Germinal center (tissue), 1 donor: ENCODE measurements around the gene SMC5.
"Not testable (repeated sequence)": the region's sequence is repeated elsewhere in the genome, so short reads cannot be mapped to it uniquely, and the experiment has no call there.

Source experiments
- DNase-seq: peaks from one replicate; pipeline ENCODE4 v3.0.0; 2012; ENCODE audit warnings: mixed read lengths, low spot score

Gene SMC5

DNA sequence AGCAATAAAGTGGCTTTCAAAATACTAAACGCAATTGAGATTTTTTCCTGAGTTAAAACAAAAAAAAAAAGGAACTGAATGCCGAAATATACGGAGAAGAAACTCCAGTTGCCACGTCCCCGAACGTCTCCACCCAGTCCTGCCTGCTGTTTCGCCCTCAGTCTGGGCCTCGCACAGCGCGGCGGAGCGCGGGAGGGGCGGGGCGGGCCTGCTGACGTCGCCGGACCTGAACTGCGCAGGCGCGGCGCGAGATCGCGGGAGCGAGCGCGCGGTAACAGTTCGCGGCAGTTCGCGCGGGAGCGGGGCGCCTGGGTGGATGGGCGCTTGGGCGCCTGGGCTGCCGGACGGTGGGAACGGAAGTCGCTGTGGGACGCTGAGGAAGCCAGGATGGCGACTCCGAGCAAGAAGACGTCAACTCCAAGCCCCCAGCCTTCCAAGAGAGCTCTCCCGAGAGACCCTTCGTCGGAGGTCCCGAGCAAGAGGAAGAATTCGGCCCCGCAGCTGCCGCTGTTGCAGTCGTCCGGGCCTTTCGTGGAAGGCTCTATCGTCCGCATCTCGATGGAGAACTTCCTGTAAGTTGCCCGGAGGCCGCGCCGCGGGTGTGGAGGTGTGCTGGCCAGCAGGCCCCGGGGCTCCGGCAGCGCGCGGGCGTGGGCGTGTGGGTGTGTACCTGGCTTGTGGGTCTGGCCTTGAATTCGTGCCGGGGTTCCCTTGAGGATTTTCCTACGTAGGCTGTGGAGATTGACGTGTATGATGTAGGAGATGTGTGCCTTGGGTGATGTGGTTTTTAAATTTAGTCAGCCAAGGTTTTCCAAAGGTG, at the start of gene SMC5:
SMC5 (plus strand) TSS at position 287 of the 820 bp plus-strand sequence; CDS start at position 388, 101 bp downstream.
- DNase-seq, result peak; percentile 91

DNA sequence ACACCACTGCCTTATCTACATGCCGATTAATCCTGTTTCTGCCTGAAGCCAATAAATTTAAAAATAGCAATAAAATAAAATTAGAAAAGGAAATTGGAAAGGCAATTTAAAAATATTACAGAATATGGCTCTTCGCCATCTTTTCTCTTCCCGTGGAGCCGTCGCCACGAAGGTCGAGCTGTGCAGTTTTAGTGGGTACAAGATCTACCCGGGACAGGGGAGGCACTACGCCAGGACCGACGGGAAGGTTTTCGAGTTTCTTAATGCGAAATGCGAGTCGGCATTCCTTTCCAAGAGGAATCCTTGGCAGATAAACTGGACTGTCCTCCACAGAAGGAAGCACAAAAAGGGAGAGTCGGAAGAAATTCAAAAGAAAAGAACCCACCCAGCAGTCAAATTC, 41.7 kb upstream of the SMC5 start:
- no peak for DNase-seq

DNA sequence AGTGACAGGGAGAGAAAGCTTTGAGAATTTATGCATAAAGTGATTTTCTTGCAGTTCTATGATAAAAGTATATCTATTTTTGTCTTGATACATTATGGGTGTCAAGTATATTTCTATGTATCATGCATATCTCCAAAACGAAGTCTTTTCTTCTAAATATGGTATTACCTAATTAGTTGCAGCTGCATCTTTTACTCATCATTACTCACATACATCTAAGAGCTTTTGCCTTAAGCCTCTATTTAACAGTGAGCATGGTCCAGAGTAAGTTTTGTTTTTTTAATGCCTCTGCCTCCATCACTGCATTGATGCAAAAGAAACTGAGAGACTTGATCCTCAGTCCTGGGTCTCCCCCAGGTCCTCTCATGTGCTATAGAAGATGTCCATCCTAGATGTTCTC, 40.0 kb upstream of the SMC5 start:
- DNase-seq, result no peak

DNA sequence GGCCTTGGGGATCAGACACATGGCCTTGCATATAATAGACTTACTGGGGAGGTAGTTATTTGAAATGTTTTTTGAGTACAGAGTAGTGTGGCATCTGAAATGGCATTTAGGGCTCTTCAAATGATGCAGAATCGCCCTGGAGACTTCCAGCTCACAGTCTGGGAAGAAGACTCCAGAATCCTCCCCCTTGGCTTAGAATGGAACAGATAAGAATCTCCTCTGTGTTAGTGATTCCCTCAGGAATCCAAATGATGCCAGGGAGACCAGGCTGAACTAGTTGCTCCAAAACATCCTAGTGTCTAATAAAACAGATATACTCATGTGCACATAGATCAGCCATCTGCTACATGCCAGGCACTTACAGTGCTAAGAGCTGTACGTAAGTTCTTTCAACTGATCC, 38.6 kb upstream of the SMC5 start:
- no peak for DNase-seq

DNA sequence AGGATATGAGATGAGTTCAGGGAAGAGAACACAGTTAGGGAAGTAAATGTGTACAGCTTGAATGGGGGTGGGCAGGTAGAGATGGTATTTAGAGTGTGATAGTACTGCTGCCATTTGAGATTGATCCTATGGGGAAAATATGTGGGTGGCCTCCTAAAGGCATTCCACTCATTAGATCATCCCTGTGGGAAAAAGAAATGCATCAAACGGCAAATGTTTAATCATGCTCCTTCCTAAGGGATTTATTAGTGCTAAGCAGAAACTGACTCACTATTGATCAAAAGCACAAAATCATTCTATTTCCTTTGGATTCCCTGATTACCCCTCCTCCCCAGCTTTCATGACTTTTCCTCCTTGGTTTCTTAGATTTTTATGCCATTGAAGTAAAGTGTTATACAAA, 36.4 kb upstream of the SMC5 start:
- no peak for DNase-seq

DNA sequence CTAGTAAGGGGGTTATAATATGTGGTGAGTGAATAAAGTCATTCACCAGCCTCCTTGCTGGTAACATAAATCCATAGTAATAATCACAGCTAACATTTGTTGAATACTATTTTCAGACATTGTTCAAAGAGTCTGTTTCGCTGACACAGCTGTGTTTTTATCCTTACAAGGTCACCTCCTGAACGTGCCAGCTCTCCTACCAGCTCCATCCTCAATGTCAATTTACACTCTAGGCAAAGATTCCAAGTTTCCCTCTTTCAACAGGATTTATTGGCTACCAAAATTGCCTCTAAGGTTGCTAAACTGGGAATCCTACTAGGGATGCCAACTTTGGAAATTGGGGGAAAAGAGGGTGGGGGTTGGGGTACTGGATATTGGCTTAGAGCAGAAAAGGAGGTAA, 30.7 kb upstream of the SMC5 start:
- no peak for DNase-seq

DNA sequence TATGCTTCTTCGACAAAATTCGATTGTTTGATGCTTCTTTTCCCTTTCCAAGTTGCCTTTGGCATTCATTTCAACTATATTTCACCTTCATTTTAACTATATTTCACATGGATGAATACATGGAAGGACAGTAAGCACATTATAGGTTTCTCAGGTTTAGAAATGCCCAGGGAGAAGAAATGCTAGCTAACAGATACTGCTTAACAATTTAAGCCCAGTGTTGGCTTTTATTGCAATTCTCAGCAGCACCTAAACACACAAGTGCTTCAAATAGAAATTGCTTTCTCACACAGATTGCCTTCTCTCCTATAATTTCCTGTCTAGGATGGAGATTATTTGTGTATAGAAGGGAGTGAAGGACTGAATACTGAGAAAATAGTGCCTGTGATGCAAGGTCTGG, 30.2 kb upstream of the SMC5 start:
- DNase-seq, result no peak

DNA sequence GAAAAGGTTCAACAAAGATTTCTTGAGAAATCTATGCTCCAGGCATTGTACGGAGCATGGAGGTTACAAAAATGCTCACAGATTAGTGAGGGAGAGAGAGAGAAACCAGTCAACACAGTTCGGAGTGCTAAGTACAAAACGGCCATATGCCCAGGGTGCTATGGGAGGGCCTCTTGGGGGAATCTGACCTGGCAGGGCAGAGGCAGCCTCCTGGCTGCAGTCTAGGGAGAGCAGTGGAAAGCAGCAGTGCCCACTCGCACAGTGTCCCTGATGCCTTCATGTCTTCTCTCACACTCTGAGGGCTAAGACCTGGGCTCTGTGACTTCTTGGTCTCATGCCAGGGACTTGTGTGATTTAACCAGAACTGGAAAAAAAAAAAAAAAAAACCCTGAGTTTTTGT, 29.8 kb upstream of the SMC5 start:
- no peak for DNase-seq

DNA sequence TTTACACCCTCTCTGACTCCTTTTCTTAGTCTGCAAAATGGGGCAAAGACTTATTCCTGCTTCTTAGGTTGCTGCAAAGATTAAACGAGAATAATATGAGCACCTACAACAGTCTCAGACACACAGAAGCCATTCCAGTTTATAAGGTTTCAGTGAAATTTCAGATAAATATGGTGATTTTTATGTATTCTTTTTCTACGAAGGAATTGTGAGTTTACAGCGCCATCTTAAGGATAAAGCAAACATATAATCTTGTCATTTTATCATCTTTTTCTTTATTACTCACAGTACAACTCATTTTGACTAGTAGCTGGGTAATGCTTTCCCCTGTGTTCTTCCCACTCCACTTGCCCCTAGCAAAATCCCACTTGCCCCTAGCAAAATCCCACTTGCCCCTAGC, 29.2 kb upstream of the SMC5 start:
- no peak for DNase-seq

DNA sequence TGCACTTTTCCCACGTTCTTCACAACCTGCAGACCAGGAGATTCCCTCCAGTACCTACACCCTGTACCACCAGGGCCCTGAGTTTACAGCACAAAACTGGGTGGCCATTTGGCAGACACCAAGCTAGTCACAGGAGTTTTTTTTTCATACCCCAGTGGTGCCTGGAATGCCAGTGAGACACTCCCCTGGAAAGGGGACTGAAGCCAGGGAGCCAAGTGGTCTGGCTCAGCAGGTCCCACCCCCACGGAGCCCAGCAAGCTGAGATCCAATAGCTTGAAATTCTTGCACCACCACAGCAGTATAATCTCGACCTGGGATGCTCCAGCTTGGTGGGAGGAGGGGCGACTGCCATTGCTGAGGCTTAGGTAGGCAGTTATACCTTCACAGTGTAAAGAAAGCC, 26.3 kb upstream of the SMC5 start:
- no peak for DNase-seq

DNA sequence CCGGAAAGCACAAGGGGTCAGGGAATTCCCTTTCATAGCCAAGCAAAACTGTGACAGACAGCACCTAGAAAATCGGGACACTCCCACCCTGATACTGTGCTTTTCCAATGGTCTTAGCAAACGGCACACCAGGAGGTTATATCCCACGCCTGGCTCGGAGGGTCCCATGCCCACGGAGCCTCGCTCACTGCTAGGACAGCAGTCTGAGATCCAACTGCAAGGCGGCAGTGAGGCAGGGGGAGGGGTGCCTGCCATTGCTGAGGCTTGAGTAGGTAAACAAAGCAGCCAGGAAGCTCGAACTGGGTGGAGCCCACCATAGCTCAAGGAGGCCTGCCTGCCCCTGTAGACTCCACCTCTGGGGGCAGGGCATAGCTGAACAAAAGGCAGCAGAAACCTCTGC, 24.6 kb upstream of the SMC5 start:
- not testable (repeated sequence) for DNase-seq

DNA sequence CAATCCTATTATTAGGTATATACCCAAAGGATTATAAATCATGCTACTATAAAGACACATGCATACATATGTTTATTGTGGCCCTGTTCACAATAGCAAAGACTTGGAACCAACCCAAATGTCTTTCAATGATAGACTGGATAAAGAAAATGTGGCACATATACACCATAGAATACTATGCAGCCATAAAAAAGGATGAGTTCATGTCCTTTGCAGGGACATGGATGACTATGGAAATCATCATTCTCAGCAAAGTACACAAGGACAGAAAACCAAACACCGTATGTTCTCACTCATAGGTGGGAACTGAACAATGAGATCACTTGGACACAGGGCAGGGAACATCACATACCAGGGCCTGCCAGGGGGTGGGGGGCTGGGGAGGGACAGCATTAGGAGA, 12.8 kb upstream of the SMC5 start:
- not testable (repeated sequence) for DNase-seq

DNA sequence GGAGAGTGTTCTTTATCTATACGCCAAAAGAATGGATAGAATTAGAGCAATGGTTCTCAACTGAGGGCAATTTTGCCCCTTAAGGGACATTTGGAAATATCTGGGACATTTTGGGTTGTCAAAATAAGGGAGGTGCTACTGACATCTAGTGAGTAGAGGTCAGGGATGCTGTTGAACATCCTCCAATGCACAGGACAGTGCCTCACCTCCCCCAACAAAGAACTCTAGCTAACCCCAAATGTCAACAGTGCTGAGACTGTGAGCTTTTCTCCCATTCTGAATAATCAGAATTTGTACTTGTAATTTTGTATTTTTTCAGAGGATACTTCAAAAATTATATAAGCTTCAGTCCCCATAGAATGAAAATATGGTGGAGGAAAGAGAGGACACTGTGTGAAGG, 8.6 kb upstream of the SMC5 start:
- DNase-seq, result no peak

DNA sequence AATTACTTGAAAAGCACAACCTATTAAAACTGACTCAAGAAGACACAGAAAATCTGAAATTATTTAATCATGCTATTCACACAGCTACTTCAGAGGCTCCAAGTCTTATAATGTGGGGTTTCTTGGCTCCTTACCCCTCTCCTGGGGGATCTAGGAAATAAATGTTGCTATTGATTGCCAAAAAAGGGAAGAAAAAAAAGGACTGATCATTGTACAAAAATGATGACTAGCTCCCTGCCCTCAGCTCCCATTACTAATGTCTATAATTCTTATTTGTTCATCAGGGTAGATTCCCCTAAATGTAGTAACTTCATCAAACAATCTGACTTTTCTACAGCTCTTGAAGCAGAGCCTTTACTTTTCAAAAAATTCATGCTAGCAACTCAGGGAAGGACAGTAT, 3.3 kb upstream of the SMC5 start:
- DNase-seq, result no peak

DNA sequence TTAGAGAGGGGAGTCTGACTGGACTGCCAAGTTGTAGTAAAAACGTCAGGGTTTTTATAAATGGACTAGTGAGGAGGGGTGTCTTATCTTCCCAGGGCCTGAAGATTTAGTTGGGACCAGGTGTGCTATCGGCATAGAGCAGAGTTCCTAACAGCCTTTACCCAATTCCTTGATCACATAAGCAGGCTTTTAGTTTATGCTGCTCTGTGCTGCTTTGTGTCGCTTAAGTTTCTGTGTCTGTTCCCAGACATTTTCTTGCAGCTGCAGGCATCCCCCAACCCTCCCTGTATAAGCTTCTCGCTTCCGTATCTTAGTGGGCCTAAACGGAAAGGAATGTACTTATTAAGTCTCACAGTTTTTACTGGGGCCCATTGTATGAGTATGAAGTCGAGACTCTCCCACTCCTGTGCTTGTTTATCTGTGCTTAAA, 2.6 kb upstream of the SMC5 start:
- DNase-seq, result no peak

DNA sequence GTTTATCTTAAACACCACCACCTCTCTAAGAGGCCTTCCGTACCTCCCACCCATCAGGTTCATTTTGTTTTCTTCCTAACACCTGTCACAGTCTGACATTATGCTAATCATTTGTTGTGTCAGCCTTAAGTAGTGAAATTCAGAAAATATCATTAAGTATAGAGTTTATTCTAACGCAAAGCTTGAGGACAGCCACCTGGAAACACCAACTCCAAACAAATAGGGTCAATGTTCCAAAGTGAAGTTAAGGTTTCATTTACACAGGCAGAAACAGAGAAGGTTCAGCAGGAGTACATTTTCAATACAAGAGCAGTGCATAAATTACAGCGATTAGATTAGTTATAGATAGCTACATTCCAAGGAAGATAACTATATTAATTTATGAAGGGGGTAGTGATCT, 1.3 kb upstream of the SMC5 start:
- no peak for DNase-seq

DNA sequence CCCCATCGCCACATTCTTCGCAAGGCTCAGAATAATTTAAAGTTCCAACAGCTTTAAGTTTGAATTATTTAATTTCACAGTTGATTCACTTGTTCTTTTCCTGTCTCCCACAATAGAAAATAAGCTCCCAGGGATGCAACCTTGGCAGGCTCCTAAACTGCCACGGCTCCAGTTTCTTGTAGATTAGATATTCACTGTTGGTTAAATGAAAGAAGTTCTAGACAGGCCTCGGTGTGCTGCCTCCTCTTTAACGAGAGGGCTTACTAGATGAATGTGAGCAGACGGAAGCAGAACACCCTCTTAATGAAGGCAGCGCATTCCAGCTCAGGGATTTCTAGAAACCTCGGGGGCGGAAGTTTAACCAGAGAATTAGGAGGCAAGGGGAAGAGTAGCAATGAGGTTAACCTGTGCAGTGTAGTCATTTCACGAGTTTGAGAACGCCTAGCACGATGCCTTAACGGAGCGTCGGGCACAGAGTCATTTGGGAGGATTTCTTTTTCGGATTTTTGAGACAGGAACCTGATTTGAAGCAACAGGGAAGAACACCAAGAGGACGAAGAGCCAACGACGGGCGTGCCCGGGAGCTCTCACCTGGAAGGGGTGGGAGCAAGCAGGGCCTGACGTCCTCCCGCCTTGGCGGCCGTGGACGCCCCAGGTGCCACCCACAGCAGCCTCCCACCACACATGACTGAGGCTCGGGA, 637 bp upstream of the SMC5 start:
- peak; percentile 28 for DNase-seq

DNA sequence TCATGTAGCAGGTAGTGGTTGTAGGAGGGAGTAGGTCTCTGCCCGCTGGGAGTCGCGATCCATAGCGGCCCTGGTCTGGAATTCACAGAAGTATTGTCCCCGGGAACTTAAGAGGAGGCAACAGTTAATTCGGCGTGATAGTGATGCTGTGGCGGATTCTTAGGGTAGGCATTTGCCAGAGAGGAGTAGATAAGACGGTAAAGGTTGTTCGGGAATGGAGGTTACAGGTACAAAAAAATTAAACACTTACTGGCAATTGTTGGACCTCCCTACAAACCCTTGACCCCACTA, 679 bp downstream of the SMC5 start:
- DNase-seq, result no peak

DNA sequence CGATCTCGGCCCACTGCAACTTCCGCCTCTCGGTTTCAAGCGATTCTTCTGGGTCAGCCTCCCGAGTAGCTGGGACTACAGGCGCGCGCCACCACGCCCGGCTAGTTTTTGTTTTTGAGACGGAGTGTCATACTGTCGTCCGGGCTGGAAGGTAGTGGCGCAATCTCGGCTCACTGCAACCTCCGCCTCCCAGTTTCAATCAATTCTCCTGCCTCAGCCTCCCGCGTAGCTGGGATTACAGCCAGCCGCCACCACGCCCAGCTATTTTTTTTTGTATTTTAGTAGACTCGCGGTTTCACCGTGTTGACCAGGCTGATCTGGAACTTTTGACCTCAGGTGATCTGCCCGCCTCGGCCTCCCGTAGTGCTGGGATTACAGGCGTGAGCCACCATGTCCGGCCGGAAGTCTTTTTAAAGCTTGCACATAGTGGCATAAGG, 1.2 kb downstream of the SMC5 start:
- no peak for DNase-seq

DNA sequence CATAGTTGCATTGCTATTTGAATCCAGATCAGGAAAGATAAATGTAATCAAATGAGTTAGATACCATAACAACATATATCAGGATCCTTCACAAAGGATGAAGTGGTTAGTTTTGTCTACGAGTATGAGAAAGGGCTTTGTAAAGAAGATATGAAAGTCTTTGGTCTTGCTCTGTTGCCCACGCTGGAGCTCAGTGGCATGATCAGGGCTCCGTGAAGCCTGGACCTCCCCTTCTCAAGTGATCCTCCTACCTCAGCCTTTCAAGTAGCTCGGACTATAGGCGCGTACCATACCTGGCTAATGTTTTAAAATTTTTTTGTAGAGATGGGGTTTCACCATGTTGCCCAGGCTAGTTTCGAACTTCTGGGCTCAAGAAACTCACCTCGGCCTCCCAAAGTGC, 1.8 kb downstream of the SMC5 start:
- DNase-seq, result peak; percentile 19

DNA sequence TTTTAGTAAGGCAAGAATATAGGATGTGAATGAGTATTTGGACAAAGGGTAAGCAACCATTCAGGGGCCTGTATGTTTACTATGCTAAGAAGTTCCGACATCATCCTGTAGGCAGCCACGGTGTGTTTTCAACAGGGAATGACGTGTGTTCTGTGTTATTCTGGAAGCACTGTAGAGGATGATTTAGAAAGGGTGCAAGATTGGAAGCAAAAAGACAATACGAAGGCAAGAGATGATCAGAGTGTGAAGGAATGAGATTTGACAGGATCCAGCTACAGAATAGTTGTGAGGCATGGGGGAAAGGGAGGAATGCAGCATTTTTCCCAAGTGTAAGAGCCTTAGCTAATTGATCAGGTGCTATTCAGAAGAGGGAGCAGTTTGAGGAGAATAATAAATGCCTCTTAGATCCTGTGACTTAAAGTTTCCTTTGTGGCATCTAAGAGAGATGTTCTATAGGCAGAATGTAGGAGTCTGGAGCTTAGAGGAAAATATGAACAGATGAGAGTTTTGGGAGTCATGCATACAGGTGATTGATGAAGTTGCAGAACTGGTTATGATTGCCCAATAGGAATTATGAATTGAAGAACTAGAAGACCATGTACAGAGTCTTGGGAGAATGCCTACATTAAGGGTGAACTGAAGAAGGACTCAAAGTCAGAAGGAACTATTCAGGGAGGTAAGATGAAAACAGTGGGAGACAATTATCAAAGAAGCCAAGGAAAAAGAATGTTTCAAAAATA, 2.5 kb downstream of the SMC5 start:
- DNase-seq, result no peak

DNA sequence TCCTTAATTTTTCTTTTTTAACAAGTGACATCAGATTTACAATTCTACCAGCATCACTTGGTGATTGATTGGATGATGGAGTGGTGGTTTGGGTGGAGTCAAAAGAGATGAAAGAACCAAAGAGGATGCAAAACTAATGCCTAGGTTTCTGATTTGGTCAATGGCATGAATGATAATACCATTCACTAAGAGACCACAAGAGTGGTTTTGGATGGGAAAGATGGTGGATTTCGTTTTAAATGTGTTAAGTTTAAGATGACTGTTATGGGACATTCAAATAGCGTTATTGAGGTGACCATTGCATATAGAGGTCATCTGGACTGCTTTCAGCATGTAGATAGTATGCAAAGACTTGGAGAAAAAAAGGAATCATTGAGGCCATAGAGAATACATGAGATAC, 3.6 kb downstream of the SMC5 start:
- DNase-seq, result no peak

DNA sequence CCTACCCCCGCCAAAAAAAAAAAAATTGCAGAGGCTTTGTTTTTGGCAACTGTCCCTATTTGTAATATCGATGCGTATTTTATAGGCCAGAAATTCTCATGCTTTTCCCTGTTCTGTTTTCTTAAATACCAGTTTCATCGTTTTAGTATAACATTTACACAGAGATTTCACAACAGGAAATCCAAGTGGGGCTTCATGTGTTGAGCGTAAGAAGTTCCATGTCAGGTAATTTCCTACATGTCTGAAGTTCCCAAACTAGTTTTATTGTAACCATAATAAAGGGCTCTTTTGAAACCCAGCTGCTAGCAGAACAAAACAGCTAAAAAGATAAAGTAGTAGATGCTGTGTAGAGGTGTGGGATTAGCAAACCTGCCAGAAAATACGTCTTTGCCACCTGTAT, 4.2 kb downstream of the SMC5 start:
- no peak for DNase-seq
